HepG2 (cell line): ENCODE data around the gene KRT38.

Source experiments
- FOXK1 ChIP-seq: sonication (generic); formaldehyde crosslinking; IDR thresholded peaks from 2 replicates; pipeline ENCODE4 v1.4.0; 2020; ENCODE audit warnings: low read depth, missing genetic modification reagents, borderline replicate concordance
- KDM1A ChIP-seq: IDR thresholded peaks from 2 replicates; pipeline ENCODE4 v1.6.1; 2016; ENCODE audit warnings: missing compliant biosample characterization
- ZC3H4 ChIP-seq: sonication (generic); formaldehyde crosslinking; IDR thresholded peaks from 2 replicates; pipeline ENCODE4 v1.4.0; 2020; ENCODE audit warnings: missing genetic modification reagents, borderline replicate concordance
- ZNF562 ChIP-seq: sonication (generic); formaldehyde crosslinking; IDR thresholded peaks from 2 replicates; pipeline ENCODE4 v1.8.0; 2022; ENCODE audit warnings: missing genetic modification reagents, borderline replicate concordance

DNA sequence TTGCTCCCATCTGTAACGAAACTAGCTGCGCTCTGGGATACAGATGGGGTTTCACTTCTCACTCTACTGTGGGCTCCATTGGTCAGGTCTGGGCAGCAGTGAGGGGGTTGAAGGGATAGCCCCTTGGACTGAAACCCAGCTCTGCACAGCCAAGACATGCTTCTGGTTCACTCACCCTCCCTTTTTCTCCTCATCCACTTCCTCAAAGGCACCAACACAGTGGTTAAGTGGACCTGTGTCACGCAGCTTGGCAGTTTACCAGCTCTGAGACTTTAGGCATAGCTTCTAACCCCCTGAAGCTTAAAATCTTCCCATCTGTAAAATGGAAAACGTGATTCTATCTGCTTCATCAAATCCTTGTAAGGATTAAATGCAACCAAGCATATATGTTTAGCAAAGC, 11.5 kb upstream of the KRT38 start:
- TF ChIP-seq ZNF562 (CRISPR knock-in tag) (no peak), ZC3H4 (CRISPR knock-in tag) (no peak), KDM1A (CRISPR knock-in tag) (no peak), FOXK1 (no peak)
